NCI-H1694 (cell line): ENCODE data around the gene OXCT2.

Experiments used
- DNase-seq: peaks from one replicate; lab custom pipeline; 2025; lab: John Stamatoyannopoulos, UW

The OXCT2 gene

GRCh38 chr1:39762550-39763540 lies 8.3 kb downstream of the OXCT2 start:
- DNase-seq, result no peak

GRCh38 chr1:39761557-39762260 lies 9.4 kb downstream of the OXCT2 start:
- no peak for DNase-seq

GRCh38 chr1:39761016-39761415 lies 10.1 kb downstream of the OXCT2 start:
- DNase-seq, result no peak

GRCh38 chr1:39760074-39761008 lies 10.8 kb downstream of the OXCT2 start:
- DNase-seq, result no peak

- DNase-seq, result no peak
Measured at GRCh38 chr1:39759436-39759726, 11.8 kb downstream of the OXCT2 start.

- DNase-seq, result no peak
Measured at GRCh38 chr1:39758556-39759435, 12.4 kb downstream of the OXCT2 start.

GRCh38 chr1:39757501-39757900 lies 13.6 kb downstream of the OXCT2 start:
- DNase-seq, result no peak

- peak; percentile 99 for DNase-seq
Measured at GRCh38 chr1:39755965-39756659, 15.0 kb downstream of the OXCT2 start.

- peak; percentile 100 for DNase-seq
Measured at GRCh38 chr1:39754906-39755504, 16.1 kb downstream of the OXCT2 start.

GRCh38 chr1:39754026-39754570 lies 17.1 kb downstream of the OXCT2 start:
- DNase-seq, result peak; percentile 100

- DNase-seq, result no peak
Measured at GRCh38 chr1:39753132-39754025, 17.8 kb downstream of the OXCT2 start.

GRCh38 chr1:39752703-39753102 lies 18.4 kb downstream of the OXCT2 start:
- DNase-seq, result no peak

- no peak for DNase-seq
Measured at GRCh38 chr1:39751595-39751994, 19.6 kb downstream of the OXCT2 start.

GRCh38 chr1:39745016-39745670 lies 26.0 kb downstream of the OXCT2 start:
- no peak for DNase-seq

GRCh38 chr1:39738622-39739366 lies 32.4 kb downstream of the OXCT2 start, which contains the start of gene PPIE:
Gene PPIE, plus strand, starts transcription at chr1:39738882. Its CDS starts 19 bp downstream, at chr1:39738901.
- DNase-seq, result no peak

- DNase-seq, result no peak
Measured at GRCh38 chr1:39737546-39738169, 33.5 kb downstream of the OXCT2 start.

GRCh38 chr1:39735731-39736130 lies 35.4 kb downstream of the OXCT2 start:
- no peak for DNase-seq
